Cardiac septum (tissue), 1 donor: ENCODE measurements around the gene ITK. TPM values are rescaled to one million over a fixed set of nuclear protein-coding genes. Genes with fewer than 3 reads are reported as not detected.
"Not testable (repeated sequence)": the region's sequence is repeated elsewhere in the genome, so short reads cannot be mapped to it uniquely, and the experiment has no call there.

ENCODE experiments used
- DNase-seq: peaks from one replicate; pipeline ENCODE4 v3.0.0-alpha.2; 2020; ENCODE audit warnings: low spot score
- intact Hi-C: fragments of 100-400 bp; cut with DNase I; formaldehyde crosslinking; loops from one replicate; pipeline ENCODE4 v1.14.0; 2022
- total RNA-seq: library from RNA; stranded (reverse); fragmentation: NEBNext Ultra II Directional; extraction: Animal tissue kit (Norgen Biotek cat#: 25700); gene quantifications from one replicate; pipeline ENCODE4 v1.2.1, GENCODE V29; 2021
- donor health status: DM: no; HTN: no; CAD: no.

The ITK gene
- total RNA-seq, 1 donor from 2014 or later = 0.43 TPM

DNA sequence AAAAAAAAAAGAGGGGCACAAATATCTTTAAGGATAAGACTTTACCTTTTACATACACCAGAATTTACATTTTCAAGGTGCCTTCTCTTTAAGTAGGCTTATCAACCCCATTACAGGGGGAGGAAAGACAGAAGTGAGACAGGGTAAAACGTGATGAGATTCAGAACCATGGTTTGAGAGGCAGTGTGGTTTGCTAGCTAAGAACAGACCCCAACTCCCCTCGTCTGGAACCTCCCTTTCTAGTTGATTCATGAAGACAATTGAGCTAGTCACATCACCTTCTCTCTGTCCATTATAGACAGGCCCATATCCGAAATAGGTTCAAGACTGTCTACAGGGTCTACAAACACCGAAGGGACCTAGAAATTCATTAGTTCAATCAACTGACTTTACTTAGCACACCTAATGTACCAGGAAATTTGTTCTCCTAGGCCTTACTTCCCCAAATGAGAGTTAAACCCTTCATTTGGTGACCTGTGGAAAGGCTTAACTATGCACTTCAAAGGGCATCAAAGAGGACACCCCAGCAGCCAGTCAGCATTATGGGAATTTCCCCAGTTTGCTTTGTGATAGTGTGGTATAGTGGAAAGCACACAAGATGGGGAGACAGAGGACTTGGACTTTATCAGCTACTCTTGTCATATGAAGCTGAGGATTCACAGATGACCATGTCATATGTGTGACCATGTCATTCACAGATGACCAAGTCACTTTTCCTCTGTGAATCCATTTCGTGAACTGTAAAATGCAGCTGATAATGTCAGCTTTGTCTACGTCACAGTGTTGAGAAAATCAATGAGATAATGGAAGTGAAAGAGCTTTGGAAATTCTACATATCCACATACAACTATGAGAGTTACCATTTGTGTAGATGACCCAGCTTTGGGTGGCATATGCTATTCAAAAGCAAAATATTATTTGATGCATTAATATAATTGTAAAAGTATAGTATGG is 45.1 kb downstream of the ITK start:
- intact Hi-C loops = no loop called here
- DNase-seq = no peak

DNA sequence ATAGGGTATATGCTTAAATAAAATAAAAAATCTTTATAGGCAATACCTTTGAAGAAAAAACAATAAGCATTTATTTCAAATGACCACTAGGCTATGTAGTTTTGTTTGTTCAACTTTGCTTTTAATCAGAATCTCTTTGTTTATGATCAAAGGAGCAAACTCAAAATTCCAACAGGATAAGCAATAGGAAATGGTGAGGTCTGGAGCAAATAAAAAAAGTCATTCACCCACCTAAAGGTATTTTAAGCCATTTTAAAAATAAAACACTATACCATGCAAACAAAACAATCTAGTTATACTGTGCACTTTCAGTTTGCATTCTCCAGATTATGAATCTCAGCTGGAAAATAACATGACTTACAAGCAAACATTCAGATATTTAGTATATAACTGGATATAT is 50.0 kb downstream of the ITK start:
- no peak for DNase-seq
- intact Hi-C loops = no loop called here

DNA sequence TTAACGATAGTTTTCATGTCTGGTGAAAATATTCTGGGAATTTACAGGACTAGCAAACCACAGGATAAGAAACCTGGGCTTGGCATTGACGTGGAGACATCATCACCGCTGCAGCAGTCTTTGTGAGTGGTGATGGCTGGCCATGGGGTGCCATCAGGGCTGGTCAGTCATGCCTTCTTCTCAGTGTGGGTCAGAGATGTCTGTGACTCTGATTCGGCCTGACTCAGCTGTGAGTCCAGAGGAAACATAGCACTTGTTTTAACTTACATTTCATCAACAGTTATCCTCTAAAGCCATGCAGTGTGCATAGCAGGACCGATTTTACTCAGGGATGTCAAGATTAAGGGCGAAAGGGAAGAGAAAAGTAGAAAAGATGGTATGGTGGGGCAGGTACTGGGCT is 52.1 kb downstream of the ITK start:
- no peak for DNase-seq
- intact Hi-C loops = no loop called here

DNA sequence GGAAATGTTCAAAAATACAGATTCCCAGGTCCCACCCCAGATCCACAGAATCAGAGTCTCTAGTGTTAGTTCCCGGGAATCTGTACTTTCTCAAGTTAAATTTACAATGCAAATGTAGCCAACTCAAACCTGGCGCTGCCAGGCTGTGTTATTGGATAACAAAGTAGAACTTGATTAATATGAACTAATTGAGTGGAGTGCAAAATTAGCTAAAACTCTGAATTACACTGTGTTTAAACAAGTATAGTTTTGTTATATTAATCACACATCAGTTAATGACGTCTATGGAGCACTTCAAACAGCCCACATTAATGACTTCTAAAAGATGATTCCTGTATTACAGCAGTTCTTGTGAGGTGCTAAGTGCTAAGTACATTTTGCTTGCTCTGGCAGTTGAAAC is 52.9 kb downstream of the ITK start:
- DNase-seq = no peak
- intact Hi-C loops = no loop called here

DNA sequence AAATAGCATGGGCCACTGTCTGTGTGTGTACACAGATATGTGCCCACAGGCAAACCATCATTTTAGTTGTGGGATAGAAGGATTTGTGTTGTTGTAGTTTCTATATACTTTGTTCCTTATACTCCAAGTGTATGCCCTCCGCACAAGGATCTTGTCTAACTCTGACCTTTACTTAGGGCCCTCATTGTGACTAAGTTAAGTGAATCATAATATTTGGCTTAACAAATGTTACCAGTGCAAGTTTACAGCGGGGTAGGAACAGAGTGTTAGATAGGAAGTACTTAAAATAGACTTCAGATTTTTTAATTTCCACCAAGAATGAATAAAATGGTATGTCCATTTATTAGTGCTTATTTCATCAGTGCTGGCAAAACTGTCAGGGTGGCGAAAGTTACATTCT is 55.8 kb downstream of the ITK start:
- DNase-seq = no peak
- intact Hi-C loops = no loop called here

DNA sequence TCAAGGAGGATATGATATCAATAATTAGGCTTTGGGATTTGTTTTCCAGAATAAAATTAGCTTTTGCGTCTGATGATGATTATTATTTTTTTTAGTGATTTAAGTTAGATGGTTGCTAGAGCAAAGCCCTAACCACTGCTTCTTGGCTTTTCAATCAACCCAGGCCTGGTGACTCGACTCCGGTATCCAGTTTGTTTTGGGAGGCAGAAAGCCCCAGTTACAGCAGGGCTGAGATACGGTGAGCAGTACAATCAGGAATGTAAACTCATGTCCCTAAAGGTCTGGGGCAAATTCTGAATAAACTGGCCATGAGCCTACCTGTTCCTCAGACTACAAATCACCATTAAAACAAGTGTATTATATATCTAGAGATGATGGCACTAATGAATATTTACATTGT is 60.8 kb downstream of the ITK start:
- no peak for DNase-seq
- intact Hi-C loops = no loop called here

DNA sequence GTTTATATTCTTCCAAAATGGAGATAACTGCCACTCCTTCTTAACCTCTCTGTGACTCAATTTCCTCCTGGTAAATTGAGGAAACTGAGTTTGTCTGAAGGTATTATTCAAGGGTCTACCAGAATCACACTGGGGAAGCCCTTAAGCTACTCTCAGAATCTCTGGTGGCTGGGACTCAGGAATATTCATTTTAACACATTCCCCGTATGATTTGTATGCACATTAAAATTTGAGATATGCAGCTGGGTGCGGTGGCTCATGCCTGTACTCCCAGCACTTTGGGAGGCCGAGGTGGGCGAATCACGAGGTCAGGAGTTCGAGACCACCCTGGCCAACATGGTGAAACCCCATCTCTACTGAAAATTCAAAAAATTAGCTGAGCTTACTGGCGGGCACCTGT is 64.1 kb downstream of the ITK start:
- intact Hi-C loops, DNase-seq: not testable (repeated sequence)

DNA sequence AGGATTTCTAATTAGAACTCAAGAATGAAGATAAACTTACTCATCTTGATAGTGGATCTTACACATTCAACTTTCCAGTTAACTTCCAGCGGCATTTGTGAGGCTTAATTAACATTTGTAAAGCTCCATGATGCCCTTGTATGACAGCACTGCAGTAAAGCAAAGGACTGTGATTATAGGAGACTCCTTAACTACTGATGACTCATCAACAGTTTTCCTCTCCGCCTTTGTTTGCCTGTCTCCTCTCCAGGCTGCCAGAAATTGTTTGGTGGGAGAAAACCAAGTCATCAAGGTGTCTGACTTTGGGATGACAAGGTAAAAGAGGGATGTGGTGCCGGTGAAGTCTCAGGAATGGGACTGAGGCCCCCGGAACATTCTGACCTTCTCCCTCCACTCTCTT is 64.8 kb downstream of the ITK start:
- intact Hi-C loops = no loop called here
- DNase-seq = no peak

DNA sequence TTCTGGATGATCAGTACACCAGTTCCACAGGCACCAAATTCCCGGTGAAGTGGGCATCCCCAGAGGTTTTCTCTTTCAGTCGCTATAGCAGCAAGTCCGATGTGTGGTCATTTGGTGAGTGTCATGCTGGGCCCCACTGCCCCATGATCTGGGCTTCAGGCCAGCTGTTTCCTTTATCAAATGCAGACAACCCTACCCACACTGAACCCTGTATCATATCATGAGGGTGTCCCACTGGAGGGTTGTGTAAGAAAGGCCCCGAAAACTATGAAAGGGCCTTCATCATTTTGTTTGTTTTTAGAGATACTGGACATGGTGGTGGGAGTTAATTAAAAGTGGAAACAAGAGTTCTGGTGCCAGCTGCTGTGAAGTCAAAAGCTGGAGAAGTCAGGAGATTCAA is 65.2 kb downstream of the ITK start:
- DNase-seq = no peak
- intact Hi-C loops = no loop called here

DNA sequence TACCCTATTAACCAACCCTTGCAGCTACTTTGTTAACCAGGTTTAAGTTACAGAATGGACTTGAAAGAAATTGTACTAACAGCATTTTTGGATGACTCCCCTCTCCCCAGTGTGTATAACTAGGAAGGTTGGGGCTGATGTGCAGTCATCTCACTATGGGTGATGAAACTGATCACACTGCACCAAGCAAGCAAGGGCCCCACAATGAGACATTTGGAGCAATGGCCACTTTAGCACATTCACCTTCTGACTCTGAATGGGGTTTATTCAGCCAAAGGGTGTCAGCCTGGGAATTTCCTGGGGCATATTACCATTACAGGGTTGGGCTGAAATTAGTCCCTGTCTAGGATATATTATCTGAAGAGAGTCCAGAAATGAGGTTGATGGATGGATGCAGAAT is 66.6 kb downstream of the ITK start:
- no peak for DNase-seq
- intact Hi-C loops = no loop called here

DNA sequence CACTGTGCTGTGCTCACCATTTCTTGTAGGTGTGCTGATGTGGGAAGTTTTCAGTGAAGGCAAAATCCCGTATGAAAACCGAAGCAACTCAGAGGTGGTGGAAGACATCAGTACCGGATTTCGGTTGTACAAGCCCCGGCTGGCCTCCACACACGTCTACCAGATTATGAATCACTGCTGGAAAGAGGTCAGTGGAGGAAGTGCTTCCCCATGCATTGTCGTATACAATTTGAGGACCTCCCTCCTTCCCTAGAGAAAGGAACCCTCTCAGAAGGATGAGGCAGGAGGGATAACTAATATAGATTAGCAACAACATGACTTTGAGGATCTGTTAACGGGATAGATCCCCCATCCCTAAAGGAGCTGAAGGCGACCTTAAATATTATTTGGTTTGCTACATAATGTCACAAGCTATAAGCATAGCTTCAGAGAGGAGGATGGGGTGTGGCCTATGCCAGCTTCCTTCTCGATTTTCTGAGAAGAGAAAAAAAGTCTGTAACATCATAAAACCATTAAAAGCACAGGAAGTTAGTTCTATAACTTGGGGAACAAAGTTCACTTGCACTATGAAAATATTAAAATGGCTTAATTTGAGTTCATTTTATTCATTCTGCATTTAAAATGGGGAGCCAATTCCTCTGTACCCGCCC is 68.3 kb downstream of the ITK start:
- DNase-seq = no peak
- intact Hi-C loops = no loop called here

DNA sequence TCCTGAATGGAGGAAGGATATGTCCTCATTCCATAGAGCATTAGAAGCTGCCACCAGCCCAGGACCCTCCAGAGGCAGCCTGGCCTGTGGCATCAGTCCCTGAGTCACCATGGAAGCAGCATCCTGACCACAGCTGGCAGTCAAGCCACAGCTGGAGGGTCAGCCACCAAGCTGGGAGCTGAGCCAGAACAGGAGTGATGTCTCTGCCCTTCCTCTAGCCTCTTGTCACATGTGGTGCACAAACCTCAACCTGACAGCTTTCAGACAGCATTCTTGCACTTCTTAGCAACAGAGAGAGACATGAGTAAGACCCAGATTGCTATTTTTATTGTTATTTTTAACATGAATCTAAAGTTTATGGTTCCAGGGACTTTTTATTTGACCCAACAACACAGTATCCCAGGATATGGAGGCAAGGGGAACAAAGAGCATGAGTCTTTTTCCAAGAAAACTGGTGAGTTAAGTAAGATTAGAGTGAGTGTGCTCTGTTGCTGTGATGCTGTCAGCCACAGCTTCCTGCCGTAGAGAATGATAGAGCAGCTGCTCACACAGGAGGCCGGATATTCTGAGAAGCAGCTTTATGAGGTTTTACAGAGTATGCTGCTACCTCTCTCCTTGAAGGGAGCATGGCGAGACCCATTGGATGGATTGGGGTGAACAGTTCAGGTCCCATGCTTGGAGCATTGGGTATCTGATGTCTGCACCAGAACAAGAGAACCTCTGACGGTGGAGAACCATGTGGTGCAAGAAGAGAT is 72.2 kb downstream of the ITK start:
- intact Hi-C loops = loop anchor here (2.0 kb wide), 1 partner anchor 60 kb away; no protein-coding TSS in a partner anchor
- DNase-seq = no peak

DNA sequence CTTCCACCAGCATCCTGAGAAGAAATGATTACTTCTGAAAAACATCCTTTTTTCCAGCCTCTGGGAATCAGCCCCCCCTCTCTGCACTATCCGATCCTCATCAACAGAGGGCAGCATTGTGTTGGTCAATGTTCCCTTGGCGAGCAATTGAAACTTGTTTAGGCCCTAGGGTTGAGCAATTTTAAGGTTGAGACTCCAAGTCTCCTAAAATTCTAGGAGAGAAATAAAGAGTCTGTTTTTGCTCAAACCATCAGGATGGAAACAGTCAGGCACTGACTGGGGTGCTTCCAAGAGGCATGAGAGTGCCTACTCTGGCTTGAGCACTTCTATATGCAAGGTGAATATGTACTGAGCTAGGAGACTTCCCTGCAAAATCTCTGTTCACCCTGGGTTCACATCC is 72.9 kb downstream of the ITK start:
- DNase-seq = peak; percentile 54
- intact Hi-C loops = loop anchor here (2.0 kb wide), 1 partner anchor 59 kb away; no protein-coding TSS in a partner anchor

DNA sequence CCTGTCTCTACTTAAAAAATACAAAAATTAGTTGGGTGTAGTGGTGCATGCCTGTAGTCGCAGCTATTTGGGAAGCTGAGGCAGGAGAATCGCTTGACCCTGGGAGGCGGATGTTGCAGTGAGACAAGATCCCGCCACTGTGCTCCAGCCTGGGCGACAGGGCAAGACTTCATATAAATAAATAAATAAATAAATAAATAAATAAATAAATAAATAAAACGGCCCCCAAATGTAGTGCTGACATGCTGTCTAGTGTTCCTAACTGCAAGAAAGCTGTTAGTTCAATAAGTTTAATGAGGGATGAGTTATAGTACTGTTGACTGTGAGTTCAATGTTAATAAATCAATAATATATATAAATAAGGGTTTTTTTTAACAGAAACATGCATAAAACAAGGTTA is 77.8 kb downstream of the ITK start:
- intact Hi-C loops = no loop called here
- DNase-seq = no peak

DNA sequence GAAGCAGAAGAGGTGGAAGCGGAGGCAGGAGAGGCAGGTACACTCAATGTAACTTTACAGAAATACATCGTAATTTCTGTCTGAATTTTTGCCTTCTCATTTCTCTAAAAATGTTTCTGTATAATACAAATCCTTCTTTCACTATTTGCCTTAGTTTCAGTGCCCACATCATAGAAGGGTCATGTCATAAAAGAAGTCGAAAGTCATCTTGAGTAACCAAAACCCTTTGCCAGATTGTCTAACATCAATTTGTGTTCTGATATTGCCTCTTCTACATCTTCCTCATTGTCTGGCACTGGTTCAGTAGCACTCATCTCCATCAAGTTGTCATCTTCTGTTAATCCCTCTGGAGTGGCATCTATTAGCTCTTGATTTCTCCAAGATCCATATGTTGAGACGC is 79.1 kb downstream of the ITK start:
- intact Hi-C loops = no loop called here
- no peak for DNase-seq

DNA sequence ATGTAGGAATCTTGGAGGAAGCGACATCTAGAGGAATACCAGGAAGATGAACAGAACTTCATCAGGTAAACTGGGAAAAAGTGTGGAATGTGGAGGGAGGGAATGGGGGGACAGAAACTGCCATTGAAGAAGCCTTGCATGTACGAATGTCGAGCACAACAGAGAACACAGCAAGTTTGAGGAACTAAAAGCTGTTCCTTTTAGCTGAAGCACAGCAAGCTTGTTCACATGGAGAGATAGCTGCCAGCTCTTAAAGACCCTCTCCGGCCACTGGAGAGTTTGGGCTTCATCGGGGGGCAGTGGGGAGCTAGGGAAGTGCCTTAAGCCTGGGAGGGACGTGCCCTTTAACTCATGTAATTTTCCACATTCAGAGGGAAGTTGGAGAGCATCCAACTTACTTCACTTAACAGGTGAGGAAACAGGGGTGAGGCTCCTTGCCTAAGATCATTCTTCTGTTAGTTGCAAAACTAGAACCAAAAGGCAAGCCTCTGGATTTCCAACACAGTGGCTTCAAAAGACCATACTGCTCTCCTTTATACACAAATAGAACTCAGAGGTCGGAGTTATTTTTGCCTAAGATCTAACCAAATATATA is 83.0 kb downstream of the ITK start:
- no peak for DNase-seq
- intact Hi-C loops = no loop called here

DNA sequence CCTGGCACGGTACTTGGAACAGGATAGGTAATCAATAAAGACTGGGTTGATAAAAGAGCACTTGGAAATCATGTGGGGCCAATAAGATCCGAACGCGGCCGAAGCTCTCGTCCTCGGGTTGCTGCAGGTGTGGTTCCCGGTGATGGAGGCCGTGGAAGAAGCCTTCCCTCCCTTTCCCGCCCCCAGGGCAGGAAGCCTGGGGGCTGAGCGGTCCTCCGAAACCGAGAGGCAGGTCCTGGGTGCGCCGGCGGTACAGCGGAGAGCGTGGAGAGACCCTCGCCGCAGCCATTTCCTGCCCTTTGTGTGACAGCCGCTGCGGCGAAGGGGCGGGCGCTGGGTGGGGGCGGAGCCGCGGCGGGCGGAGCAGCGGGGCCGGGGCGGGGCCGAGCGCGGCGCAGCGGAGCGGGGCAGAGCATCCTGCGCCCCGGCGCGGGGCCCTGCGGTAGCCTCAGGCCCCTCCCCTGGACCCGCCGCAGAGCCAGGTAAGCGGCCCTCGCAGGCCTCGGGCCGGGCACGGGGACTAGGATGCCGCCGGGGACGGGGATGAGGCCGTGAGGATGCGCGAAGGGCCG is 85.2 kb downstream of the ITK start, which contains the start of gene CYFIP2:
Gene CYFIP2, plus strand, starts transcription at position 410 of the 572 bp plus-strand sequence. CDS start 19,239 bp downstream, outside the sequence.
- intact Hi-C loops = no loop called here
- peak; percentile 89 for DNase-seq

DNA sequence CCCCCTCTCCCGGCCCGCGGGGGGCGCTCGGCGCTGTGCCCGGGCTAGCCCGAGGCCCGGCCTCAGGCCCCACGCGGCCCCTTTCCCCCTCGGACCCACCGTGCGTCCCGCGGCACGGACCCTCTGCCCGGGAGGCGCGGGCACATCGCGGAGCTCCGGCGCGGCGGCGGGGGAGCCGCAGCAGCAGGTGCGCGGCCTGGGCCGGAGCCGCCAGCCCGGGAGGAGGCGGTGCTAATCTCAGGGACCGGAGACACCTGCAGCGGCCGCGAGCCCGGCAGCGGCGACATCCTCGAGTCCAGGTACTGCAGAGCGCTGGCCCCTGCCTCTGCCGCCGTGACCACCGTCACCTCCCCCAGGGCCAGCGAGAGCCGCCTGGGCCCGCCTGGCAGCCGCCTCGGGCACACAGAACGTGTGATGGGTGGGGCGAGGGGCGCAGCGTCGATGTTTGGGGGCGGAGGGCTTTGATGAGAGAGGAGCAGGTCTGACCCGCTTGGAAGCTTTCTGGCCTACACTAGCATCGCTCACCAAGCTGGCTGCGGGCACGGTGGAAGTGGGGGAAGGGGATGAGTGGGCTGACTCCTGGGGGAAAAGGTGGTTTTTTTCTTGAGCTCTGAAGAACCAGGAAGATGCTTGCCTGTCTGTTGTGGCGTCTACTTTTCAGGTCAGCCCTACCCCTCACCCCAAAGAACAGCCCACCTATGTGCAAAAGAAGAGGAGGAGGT is 85.8 kb downstream of the ITK start:
- no peak for DNase-seq
- intact Hi-C loops = no loop called here

DNA sequence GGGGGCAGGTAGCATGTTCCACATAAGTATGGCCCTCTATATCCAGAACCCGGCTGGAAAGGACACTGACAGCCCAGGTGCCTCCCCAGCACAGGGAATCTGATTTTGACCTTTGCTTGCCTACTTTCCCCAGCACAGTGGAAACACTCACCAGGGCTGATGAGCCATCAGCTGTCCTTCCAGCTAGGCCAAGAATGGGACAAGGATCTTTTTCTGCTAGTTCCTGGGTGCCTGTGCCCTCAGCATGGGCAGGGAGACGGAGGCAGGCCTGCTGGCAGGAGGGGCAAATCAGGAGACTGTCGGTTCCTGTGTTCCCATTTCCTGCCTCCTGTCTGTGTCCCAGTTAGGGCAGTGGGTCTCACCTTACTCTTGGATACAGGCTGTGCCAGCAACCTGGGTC is 86.4 kb downstream of the ITK start:
- intact Hi-C loops = no loop called here

More for the DNA sequence above, 86.4 kb downstream of the ITK start:
- no peak for DNase-seq
